Smooth muscle cell (in vitro differentiated cells): Measurements from ENCODE around the gene SPATC1L. TPM values are rescaled to one million over a fixed set of nuclear protein-coding genes. Genes with fewer than 3 reads are reported as not detected.
"Not testable (repeated sequence)": the region's sequence is repeated elsewhere in the genome, so short reads cannot be mapped to it uniquely, and the experiment has no call there.

Source experiments
- DNase-seq: peaks from one replicate; lab custom pipeline; 2025; ENCODE audit not compliant: unreplicated experiment; lab: John Stamatoyannopoulos, UW
- H2AFZ ChIP-seq: fragments of 200-600 bp; sonication (generic); 2 replicates; pipeline ENCODE4 v1.6.0; 2016; ENCODE audit warnings: antibody characterized with exemption, low read depth, mild to moderate bottlenecking
- H3F3A ChIP-seq: fragments of 200-600 bp; sonication (generic); 2 replicates; pipeline ENCODE4 v1.6.0; 2017; ENCODE audit warnings: antibody characterized with exemption, low read depth
- H3K27ac ChIP-seq: fragments of 200-600 bp; sonication (generic); 2 replicates; pipeline ENCODE4 v1.5.1; 2016; ENCODE audit warnings: low read depth, mild to moderate bottlenecking
- H3K27me3 ChIP-seq: fragments of 200-600 bp; sonication (generic); 2 replicates; pipeline ENCODE4 v1.6.1; 2016; ENCODE audit warnings: low read depth, mild to moderate bottlenecking
- H3K36me3 ChIP-seq: fragments of 200-600 bp; sonication (generic); 2 replicates; pipeline ENCODE4 v1.5.1; 2016; ENCODE audit warnings: low read depth
- H3K4me1 ChIP-seq: fragments of 200-600 bp; sonication (generic); 2 replicates; pipeline ENCODE4 v1.5.1; 2016; ENCODE audit warnings: low read depth
- H3K4me2 ChIP-seq: fragments of 200-600 bp; sonication (generic); 2 replicates; pipeline ENCODE4 v1.6.0; 2016; ENCODE audit warnings: mild to moderate bottlenecking
- H3K4me3 ChIP-seq: fragments of 200-600 bp; sonication (generic); 2 replicates; pipeline ENCODE4 v1.5.1; 2016; ENCODE audit warnings: mild to moderate bottlenecking
- H3K79me2 ChIP-seq: fragments of 200-600 bp; sonication (generic); 2 replicates; pipeline ENCODE4 v1.6.0; 2016; ENCODE audit warnings: low read depth, mild to moderate bottlenecking
- H3K9ac ChIP-seq: fragments of 200-600 bp; sonication (generic); 2 replicates; pipeline ENCODE4 v1.6.0; 2016; ENCODE audit warnings: low read depth
- H3K9me3 ChIP-seq: fragments of 200-600 bp; sonication (generic); replicated peaks from 2 replicates; pipeline ENCODE4 v1.5.1; 2016; ENCODE audit warnings: low read depth
- H4K20me1 ChIP-seq: fragments of 200-600 bp; sonication (generic); 2 replicates; pipeline ENCODE4 v1.6.0; 2016; ENCODE audit warnings: low read depth
- CTCF ChIP-seq: fragments of 200-600 bp; sonication (generic); IDR thresholded peaks from 2 replicates; pipeline ENCODE4 v1.5.1; 2017; ENCODE audit warnings: borderline replicate concordance, mild to moderate bottlenecking, antibody characterized with exemption; ENCODE audit not compliant: insufficient read depth, poor library complexity, severe bottlenecking
- WGBS: methylation state at CpG from one replicate; pipeline ENCODE4 v1.1.7; 2016; ENCODE audit warnings: low lambda C conversion rate; 5-methylcytosine and 5-hydroxymethylcytosine counted together
- polyA plus RNA-seq: library from polyadenylated mRNA; unstranded; fragments of >200 nt; fragmentation: Nextera tagmentation; extraction: Ambion mirVana; gene quantifications from 2 replicates; pipeline ENCODE4 v1.2.1, GENCODE V29; 2016
- total RNA-seq: library from RNA; depleted of rRNA; stranded (reverse); fragments of >200 nt; gene quantifications from 2 replicates; pipeline ENCODE4 v1.2.3, GENCODE V29; 2014

Gene SPATC1L
- total and polyA plus RNA-seq, 2 experiments from 2014 or later = 6.4 to 36.5 TPM

GRCh38 chr21:46149205-46149901 lies 34.9 kb downstream of the SPATC1L start:
- Histone ChIP-seq H2AFZ (no peak overlapping the region), H3K9me3 (no peaks in the 10 kb centered on the region), H3K79me2 (no peaks in the 10 kb centered on the region), H3K27me3 (no peaks in the 10 kb centered on the region), H3K4me1 (peaks cover 9% of the 10 kb centered on the region), H3K27ac (no peak overlapping the region), H3K9ac (no peak overlapping the region), H3F3A (no peaks in the 10 kb centered on the region), H3K36me3 (no peaks in the 10 kb centered on the region), H3K4me3 (no peak overlapping the region), H4K20me1 (no peaks in the 10 kb centered on the region), H3K4me2 (no peak overlapping the region)
- 89% methylated on average over 22 of the region's 22 CpGs for WGBS
- DNase-seq = no peak
- no peak for TF ChIP-seq CTCF

- Histone ChIP-seq H2AFZ (no peak overlapping the region), H3K9me3 (no peaks in the 10 kb centered on the region), H3F3A (peaks cover 5% of the 10 kb centered on the region), H3K79me2 (no peaks in the 10 kb centered on the region), H3K27me3 (no peaks in the 10 kb centered on the region), H3K4me2 (no peak overlapping the region), H3K9ac (no peak overlapping the region), H3K4me1 (peaks cover 3% of the 10 kb centered on the region), H3K36me3 (no peaks in the 10 kb centered on the region), H3K4me3 (no peak overlapping the region), H3K27ac (no peak overlapping the region), H4K20me1 (no peaks in the 10 kb centered on the region)
- WGBS = 91% methylated on average over 11 of the region's 11 CpGs
- DNase-seq = no peak
- no peak for TF ChIP-seq CTCF
Measured at GRCh38 chr21:46148106-46148505, 36.2 kb downstream of the SPATC1L start.

- H3K36me3 ChIP-seq, H3K27me3 ChIP-seq, DNase-seq, H3K27ac ChIP-seq, H3K9me3 ChIP-seq, H4K20me1 ChIP-seq, H3K79me2 ChIP-seq, H3K4me1 ChIP-seq, H3K4me3 ChIP-seq, H3K9ac ChIP-seq, H3F3A ChIP-seq, H2AFZ ChIP-seq, H3K4me2 ChIP-seq: not testable (repeated sequence)
- WGBS = 77% methylated on average over 12 of the region's 12 CpGs
- TF ChIP-seq CTCF = peak; percentile 39
Measured at GRCh38 chr21:46147429-46147828, 36.8 kb downstream of the SPATC1L start.

- WGBS = 39% methylated on average over 14 of the region's 14 CpGs
- no peak for DNase-seq
- Histone ChIP-seq H3K9ac (no peak overlapping the region), H3K9me3 (no peaks in the 10 kb centered on the region), H3K4me3 (no peak overlapping the region), H3K79me2 (no peaks in the 10 kb centered on the region), H3K27ac (peak overlapping the region; percentile 1), H3K4me1 (no peaks in the 10 kb centered on the region), H2AFZ (no peak overlapping the region), H3F3A (peaks cover 5% of the 10 kb centered on the region), H3K4me2 (no peak overlapping the region), H3K36me3 (no peaks in the 10 kb centered on the region), H4K20me1 (no peaks in the 10 kb centered on the region), H3K27me3 (no peaks in the 10 kb centered on the region)
- TF ChIP-seq CTCF = peak; percentile 18
Measured at GRCh38 chr21:46146856-46147255, 37.4 kb downstream of the SPATC1L start.
